ENCODE results near the gene FOXB1.

The FOXB1 gene

GRCh38 chr15:60044636-60045270 lies 40.6 kb downstream of the FOXB1 start:
- no peaks in the 10 kb centered on the region for H3K27me3 ChIP-seq (ENCODE audit: insufficient read depth, poor library complexity, severe bottlenecking)
- no peak overlapping the region for H3K27ac ChIP-seq (replicated peaks)
- H3K4me3 ChIP-seq (replicated peaks; ENCODE audit: insufficient read depth, low read length): no peak overlapping the region
- no peak for DNase-seq (ENCODE audit: low read depth in 1 of 2, low spot score in 1 of 2)
- TF ChIP-seq POLR2AphosphoS5 (IDR thresholded peaks at IDR 0.05; ENCODE audit: low read depth) (no peak), SPI1 (IDR thresholded peaks at IDR 0.05; ENCODE audit: borderline replicate concordance, low read depth) (no peak)

- Histone ChIP-seq H3K27ac (replicated peaks) (no peak overlapping the region), H3K4me3 (replicated peaks; ENCODE audit: insufficient read depth, low read length) (no peak overlapping the region), H3K27me3 (ENCODE audit: insufficient read depth, poor library complexity, severe bottlenecking) (no peaks in the 10 kb centered on the region)
- no peak for DNase-seq (ENCODE audit: low read depth in 1 of 2, low spot score in 1 of 2)
- TF ChIP-seq REST (IDR thresholded peaks at IDR 0.05; ENCODE audit: insufficient replicate concordance, low read depth): no peak
- TF ChIP-seq POLR2AphosphoS5 (IDR thresholded peaks at IDR 0.05; ENCODE audit: low read depth): no peak
- TF ChIP-seq CTCF (IDR thresholded peaks at IDR 0.05; ENCODE audit: insufficient read depth, low read length): no peak
- no peak for TF ChIP-seq GABPA (IDR thresholded peaks at IDR 0.05; ENCODE audit: low read depth)
- TF ChIP-seq SPI1 (IDR thresholded peaks at IDR 0.05; ENCODE audit: borderline replicate concordance, low read depth): no peak
These were observed 43.6 kb downstream of the FOXB1 start for GRCh38 chr15:60047701-60048100.

- H3K27me3 ChIP-seq (ENCODE audit: insufficient read depth, poor library complexity, severe bottlenecking): no peaks in the 10 kb centered on the region
- no peak overlapping the region for H3K4me3 ChIP-seq (replicated peaks; ENCODE audit: insufficient read depth, low read length)
- DNase-seq (ENCODE audit: low read depth in 1 of 2, low spot score in 1 of 2): no peak
- TF ChIP-seq POLR2AphosphoS5 (IDR thresholded peaks at IDR 0.05; ENCODE audit: low read depth) (no peak), SPI1 (IDR thresholded peaks at IDR 0.05; ENCODE audit: borderline replicate concordance, low read depth) (no peak), REST (IDR thresholded peaks at IDR 0.05; ENCODE audit: insufficient replicate concordance, low read depth) (no peak), CTCF (IDR thresholded peaks at IDR 0.05; ENCODE audit: insufficient read depth, low read length) (no peak), GABPA (IDR thresholded peaks at IDR 0.05; ENCODE audit: low read depth) (no peak)
- H3K27ac ChIP-seq (replicated peaks): no peak overlapping the region
These were observed 45.8 kb downstream of the FOXB1 start for GRCh38 chr15:60049948-60050347.

GRCh38 chr15:60052796-60053195 lies 48.7 kb downstream of the FOXB1 start:
- H3K4me3 ChIP-seq (replicated peaks; ENCODE audit: insufficient read depth, low read length): no peak overlapping the region
- TF ChIP-seq CTCF (IDR thresholded peaks at IDR 0.05; ENCODE audit: insufficient read depth, low read length) (no peak), REST (IDR thresholded peaks at IDR 0.05; ENCODE audit: insufficient replicate concordance, low read depth) (no peak), SPI1 (IDR thresholded peaks at IDR 0.05; ENCODE audit: borderline replicate concordance, low read depth) (no peak), POLR2AphosphoS5 (IDR thresholded peaks at IDR 0.05; ENCODE audit: low read depth) (no peak), GABPA (IDR thresholded peaks at IDR 0.05; ENCODE audit: low read depth) (no peak)
- DNase-seq (ENCODE audit: low read depth in 1 of 2, low spot score in 1 of 2): no peak
- H3K27me3 ChIP-seq (ENCODE audit: insufficient read depth, poor library complexity, severe bottlenecking): no peaks in the 10 kb centered on the region
- H3K27ac ChIP-seq (replicated peaks): no peak overlapping the region
